GM19099 (cell line): ENCODE measurements around the gene IFRD2.

Experiments
- POLR2A ChIP-seq: IDR thresholded peaks from 3 replicates; pipeline ENCODE4 v1.6.1; 2011; ENCODE audit warnings: low read depth; ENCODE audit not compliant: insufficient read length; ENCODE audit errors: extremely low read depth

Gene IFRD2

DNA sequence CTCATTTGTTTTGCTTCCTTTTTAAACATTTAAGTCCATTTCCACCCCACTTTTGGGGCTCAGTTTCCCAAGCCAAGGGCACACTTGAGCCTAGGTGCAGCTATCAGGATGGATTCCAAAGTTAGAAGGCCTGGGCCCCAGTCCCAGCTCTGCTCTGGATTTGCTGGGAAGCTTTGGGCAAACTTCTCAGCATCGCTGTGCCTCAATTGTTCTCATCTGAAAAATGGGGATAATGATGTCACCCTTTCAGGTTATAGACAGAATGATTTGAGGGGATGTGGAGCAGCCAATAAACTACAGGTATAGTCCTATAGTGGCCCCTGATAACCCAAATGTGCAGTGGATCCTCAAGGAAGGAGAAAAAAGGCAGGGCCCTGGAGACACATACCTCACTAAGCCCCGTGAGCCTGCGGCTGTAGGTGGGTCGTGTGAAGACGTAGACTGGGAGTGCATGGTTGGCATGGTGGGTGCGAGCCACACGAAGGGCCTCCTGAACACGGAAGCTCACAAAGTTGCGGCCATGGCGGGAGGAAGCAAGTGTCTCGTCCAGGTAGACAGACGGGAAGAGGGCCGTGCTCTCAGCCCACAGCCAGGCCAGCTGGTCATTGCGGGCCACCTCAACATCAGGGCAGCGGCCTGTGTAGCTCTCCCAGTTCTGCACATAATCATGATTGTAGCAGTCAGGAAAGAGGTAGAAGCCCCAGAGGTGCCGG, 27.1 kb upstream of the IFRD2 start:
- no peak for TF ChIP-seq POLR2A

DNA sequence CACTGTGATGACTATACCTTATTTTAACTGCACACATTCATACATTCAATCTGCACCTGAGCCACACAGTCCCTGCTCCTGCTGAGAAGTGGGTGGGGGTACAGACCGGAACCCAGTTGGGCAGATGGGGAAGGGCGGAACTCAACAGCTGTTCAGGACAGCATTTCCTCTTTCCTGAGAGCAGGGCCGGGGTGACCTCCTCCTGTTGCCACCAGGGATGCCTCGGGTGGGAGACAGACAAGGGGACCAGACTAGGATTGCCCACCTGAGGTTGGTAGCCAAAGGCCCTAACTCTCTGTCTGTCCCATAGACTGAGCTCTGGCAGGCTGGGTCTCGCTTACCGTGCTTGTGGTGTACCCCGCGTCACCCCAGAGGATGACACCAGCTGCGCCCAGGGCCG, 26.4 kb upstream of the IFRD2 start:
- no peak for TF ChIP-seq POLR2A

DNA sequence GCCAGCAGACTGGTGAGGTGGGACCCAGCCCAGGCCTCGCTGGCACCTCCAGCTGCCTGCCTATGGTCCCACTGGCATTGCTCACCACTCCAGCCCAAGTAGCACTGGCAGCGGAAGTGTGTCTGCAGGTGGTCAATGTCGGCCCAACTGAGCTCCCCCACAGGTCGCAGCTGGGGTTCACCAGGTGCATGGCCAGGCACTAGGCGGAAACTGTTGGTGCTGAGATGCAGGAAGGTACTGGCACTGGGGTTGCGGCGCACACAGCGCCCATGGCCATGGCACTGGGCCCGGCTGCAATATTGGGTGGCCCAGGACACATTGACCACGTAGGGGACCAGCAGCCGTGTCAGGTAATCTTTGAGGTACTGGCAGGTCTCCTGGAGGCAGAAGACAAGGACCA, 25.9 kb upstream of the IFRD2 start:
- TF ChIP-seq POLR2A, result no peak

DNA sequence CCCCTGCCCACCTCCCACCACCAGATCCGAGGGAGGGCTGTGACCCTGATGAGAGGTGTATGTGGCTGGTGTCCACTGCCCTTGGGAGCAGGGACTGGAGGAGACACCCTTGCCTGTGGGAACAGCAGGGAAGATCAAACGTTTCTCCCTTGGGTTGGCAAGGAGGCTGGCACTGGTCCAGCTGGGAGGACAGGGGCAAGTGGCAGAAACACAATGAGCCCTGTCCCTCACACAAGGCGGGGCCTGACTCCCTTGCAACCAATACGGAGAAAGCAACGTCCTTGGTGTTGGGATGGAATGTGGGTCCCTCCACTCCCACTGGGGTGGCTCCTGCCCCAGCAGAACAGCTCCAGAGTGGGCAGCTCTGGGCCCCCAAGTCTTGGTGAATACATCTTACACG, 25.1 kb upstream of the IFRD2 start:
- no peak for TF ChIP-seq POLR2A

DNA sequence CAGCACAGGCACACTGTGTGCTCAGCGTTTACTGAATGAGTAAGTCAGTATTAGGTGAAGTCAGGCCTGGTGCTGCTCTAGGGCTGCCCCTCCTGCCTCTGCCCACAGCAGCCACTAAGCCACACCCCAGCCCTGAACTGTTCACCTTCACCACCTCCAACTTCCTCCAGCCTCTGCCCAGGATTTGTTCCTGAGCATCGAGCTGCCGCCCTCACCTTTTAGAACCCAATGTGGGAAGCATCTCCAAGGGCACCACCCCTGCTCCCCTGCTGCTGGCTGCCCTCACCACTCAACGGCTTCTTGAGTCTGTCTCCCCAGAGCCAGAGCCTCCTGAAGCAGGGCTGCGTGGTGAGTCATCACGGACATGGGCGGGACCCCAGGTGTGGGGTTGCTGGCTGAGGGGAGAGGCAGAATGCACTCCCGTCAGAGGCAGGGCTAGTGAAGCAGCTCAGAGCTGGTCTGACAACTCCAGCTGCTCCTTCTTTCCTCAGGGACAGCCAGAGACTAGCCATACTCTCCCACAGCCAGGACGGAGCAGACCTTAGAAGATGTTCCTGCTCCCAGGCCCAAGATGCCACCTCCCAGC, 24.5 kb upstream of the IFRD2 start:
- TF ChIP-seq POLR2A, result no peak

DNA sequence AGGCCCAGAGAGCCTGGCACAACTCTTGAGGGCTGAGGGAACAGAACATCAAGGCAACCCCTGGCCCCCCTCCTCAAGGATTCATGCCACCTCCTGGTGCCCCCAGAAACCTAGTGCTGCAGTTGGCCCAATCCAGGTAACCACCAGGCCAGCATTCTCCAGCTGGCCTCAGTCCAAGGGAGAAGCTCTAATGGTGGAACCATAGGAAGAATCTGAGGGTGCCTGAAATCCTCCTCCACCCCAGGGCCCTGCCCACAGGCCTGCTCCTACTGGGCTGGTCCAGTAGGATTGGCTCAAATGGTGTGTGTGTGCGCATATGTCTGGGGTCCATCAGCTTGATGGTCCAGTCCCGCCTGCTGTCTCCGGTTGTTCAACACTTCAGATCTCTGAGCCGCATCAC, 22.6 kb upstream of the IFRD2 start:
- no peak for TF ChIP-seq POLR2A

DNA sequence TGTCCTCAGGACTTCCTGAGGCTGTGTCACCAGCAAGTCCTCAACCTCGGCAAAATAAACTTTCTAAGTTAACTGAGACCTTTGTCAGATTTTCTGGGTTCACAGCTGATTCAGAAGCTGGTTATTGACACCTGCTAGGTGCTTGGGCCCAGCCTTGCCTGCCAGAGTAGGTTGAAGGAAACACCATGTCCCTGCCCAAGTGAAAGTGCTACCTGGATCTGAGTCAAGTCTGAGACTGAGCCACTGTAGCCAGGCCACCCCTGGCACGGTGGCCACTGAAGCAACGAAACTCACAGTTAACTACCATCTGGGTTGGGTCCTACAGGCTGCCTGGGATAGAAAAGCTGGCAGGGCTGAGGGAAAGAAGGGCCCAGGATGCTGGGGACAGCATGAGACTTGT, 22.1 kb upstream of the IFRD2 start:
- no peak for TF ChIP-seq POLR2A

DNA sequence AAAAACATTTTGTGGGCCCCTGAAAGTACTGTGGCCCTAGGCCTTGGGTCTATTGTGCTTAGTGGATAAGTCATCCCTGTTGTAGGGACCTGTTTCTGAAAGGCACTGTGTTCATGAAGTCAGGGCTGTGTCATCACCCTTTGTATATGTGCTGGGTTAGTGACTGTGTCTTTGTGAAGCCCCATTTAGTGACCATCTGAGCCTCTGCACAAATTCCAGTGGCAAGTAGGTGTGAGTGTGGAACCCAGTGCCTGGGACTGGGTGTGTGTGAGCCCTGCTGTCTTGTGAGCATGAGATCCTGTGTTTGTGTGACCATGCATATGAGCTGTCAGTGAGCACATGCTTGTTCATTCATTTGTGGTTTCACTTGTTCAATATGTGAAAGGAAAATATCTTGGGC, 12.4 kb upstream of the IFRD2 start:
- TF ChIP-seq POLR2A, result no peak

DNA sequence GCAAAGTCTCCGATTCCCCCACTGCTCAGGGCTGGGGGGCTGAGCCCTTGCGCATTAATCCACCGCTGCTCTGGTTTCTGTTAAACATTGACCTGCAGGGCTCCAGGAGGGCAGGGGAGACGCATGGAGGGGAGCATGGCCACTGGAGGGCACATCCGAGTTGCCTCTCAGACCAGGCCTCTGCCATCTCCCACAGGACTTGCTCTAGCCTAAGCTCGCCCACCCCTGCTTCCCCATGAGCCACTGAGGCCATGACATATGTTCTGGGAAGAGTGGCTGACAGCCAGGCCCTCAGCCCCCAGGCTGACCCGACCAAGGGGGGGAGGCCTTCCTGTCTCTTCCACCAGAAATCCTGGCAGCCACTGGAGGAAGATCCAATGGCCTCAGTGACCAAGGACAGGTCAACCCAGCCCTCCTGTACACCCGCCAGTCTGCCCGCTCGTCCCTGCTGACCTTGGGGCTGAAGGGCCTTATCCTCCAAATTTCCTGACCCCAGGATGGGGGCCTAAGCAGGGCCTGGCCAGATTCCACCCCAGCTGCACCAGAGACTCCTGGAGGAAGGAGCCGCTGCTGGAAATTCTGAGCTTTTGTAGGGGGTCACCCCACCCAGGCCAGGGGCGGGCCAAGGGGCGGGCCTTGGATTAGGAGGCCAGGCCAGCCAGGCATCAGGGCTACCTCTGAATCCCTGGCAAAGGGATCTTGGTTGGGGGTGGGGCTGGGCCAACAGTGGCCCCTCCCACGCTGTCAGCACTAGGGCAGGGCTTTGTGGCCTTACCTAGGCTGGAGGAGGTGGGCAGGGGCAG, 11.0 kb upstream of the IFRD2 start, which contains the start of gene HYAL1:
Gene HYAL1, minus strand, starts transcription at position 562 of the 803 bp plus-strand sequence. CDS start 618 bp downstream, outside the sequence.
- no peak for TF ChIP-seq POLR2A

DNA sequence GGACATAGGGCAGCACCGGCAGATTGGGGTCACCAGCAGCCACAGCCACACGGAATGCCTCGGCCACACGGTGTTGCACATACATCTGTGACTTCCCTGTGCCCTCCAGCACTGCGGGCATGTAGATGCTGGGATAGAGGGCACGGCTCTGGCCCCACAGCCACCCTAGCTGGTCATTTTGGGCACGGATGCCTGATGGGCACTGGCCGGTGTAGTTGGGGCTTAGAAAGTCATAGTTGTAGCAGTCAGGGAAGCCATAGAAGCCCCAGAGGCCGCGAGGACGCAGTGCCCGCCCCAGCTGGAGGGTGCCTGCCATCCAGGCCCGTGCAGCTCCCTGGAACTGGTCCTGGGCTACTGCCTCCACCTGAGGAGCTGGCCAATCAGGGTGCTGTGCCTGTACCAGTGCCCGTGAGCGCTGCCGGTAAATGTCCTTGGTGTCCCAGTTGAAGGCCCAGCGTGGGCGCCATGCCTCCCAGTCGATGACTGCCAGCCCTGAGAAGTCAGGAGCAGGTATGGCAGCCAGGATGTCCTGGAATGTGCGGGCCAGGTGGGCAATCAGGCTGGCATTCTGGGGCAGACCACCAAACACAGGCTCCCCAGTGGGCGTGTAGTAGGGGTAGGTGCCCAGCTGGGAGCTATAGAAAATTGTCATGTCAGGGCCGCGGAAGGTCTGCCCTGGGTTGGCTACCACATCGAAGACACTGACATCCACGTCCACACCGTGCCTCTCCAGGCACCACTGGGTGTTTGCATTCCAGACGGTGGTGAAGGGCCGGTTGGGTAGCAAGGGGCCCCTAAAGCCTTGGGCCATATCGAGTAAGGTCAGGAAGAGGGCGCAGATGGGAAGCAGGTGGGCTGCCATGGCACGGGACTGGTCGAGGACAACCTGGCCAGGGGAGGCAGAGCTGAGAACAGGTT, 10.1 kb upstream of the IFRD2 start:
- TF ChIP-seq POLR2A, result no peak

DNA sequence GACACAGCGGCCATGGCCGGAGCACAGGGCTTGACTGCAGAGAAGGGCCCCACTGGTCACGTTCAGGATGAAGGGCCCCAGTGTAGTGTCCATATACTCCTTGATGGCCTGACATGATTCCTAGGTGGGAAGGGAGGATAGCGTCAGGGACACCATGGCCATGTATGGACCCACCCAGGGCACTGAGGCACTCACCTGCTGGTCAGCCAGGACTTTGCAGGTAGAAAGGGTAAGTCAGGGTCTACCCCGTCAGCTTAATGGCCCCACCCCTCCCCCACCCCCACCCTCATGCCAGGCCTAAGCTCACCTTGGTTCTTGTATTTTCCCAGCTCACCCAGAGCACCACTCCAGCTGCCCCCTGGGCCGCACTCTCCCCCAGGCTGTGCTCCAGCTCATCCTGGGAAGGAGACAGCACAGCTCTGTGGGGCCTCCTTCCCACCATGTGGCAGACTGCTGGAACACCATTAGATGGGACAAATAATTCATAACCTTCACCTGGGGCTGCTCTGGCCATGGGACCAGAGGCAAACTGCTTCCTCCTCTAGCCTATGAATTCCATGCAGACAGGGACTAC, 8.5 kb upstream of the IFRD2 start:
- TF ChIP-seq POLR2A, result no peak

DNA sequence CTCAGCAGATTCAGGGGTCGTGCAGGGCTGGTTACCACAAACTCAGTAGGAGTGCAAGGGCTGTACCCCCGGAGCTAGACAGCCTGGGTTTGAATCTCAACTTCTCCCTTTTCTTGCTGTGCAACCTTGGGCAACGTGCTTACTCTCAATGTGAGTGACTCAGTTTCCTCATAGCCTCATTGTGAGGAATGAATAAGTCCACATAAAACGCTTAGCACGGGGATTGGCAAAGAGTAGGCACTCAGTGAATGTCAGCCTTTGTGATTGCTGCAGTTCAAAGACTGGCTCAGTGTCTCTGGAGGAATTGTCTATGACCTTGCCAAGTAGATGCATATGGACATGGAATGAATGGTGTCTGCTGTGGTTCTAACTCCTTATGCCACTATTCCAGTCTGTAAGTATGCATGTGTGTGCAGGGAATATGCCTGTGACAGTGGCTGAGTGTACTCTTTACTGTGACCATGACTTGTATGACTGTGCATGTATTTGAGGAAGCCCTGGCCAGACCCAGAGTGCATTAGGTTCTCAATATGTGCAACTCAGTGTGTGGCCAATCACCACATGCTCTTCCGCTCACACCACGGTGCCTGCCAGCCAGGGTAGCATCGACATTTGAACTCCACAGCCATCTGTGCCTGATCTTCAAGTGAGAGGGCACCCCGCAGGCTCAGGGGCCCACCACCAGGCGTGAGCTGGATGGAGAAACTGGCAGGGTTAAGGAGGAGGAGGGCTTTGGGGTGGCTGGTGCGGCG, 7.9 kb upstream of the IFRD2 start:
- no peak for TF ChIP-seq POLR2A

DNA sequence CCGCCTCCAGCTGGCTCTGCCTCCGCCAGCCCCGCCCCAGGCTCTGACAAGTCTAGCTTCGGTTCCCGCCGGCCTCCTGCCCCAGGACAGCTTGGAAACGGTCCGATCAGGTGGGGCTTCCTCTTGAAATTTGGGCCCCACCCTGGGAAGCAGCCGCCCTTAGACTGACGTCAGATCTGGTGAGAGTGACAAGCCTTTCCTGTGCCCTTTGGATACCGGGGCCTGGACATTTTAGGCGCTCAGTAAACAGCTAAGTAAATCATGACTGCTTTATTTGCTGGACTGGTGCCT, 7.4 kb upstream of the IFRD2 start:
- no peak for TF ChIP-seq POLR2A
